G401 (cell line): ENCODE data around the gene GLUD1. TPM values are rescaled to one million over a fixed set of nuclear protein-coding genes. Genes with fewer than 3 reads are reported as not detected.
"Not testable (repeated sequence)": the region's sequence is repeated elsewhere in the genome, so short reads cannot be mapped to it uniquely, and the experiment has no call there.

Experiments used
- DNase-seq: peaks from one replicate; pipeline ENCODE4 v3.0.0-alpha.2; 2015; ENCODE audit warnings: low spot score
- in situ Hi-C: cut with HindIII; loops from 2 replicates; pipeline ENCODE4 v1.10.0; 2016; ENCODE audit warnings: low sequenced_read_pairs, mixed read lengths
- total RNA-seq: library from RNA; depleted of rRNA; stranded (reverse); fragments of >200 nt; shearing (Covaris generic); gene quantifications from 2 replicates; pipeline ENCODE4 v1.2.3, GENCODE V29; 2014

The GLUD1 gene
- total RNA-seq, 1 experiment from 2014 or later: 208 TPM

GRCh38 chr10:87092861-87093631 is 1.6 kb downstream of the GLUD1 start:
- in situ Hi-C loops: no loop called here
- DNase-seq: peak; percentile 42

- in situ Hi-C loops: no loop called here
- peak; percentile 25 for DNase-seq
Measured at GRCh38 chr10:87092376-87092860, 2.2 kb downstream of the GLUD1 start.

- in situ Hi-C loops: no loop called here
- no peak for DNase-seq
Measured at GRCh38 chr10:87090779-87091178, 3.9 kb downstream of the GLUD1 start.

DNA sequence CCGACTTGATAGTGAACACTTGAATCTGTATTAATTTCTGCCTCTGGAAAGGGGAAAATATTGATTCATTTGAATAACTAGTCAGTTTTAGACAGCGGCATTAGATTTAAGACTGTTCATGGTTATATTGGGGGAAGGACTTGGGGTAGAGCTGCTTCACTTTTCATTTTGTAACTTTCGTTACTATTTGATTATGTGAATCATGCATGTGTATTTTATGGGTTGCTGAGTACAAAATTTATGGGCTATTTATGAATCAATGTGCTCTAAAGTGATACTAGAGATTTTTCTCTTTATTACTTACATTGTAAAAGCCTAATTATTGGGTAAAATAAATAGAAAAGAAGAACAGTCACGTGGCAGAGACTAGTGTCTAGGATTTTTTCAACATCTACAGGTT is 4.9 kb downstream of the GLUD1 start:
- in situ Hi-C loops: no loop called here
- no peak for DNase-seq

DNA sequence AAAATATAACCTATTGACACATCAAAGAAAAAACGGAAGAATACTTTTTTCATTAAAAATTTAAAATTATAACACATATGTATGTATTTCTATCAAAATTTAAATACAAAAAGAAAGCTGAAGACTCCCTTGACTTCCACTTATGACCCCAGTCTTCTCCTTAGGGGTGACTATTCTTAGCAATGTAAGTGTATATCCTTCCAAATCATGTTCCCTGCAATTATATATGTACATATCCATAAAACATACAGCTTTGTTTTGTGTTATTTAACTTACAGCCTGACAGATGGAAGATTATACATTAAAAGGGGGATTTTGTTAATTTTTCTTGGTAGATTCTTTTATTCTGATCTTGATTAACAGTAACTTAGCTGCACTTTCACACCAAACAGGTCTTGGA is 9.1 kb downstream of the GLUD1 start:
- no peak for DNase-seq
- in situ Hi-C loops: no loop called here

DNA sequence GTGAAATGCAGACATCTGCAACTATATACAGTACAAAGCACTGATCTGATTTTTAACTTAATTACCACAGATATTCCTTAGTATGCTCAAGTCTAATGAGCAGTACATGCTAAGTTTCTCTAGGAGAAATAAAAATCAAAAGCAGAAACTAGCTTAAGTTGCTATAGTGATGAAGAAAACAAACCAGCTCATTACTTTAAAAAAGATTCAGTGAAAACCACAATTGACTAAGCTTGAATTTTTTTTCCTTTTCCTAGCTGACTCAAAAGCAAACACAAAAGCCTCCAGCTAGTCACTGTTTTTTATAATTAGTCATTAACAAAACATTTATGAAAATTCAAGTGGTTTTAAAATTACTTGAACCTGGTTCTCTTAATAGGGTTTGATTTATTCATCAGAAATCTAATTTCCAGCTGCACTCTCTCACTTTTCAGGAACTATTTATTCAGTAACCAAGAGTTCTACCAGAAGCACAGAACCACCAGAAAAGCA is 10.3 kb downstream of the GLUD1 start:
- in situ Hi-C loops, DNase-seq: not testable (repeated sequence)

- DNase-seq, in situ Hi-C loops: not testable (repeated sequence)
Measured at GRCh38 chr10:87083576-87084290, 10.9 kb downstream of the GLUD1 start.

GRCh38 chr10:87082219-87082618 is 12.4 kb downstream of the GLUD1 start:
- DNase-seq, in situ Hi-C loops: not testable (repeated sequence)

- DNase-seq, in situ Hi-C loops: not testable (repeated sequence)
Measured at GRCh38 chr10:87081574-87081973, 13.1 kb downstream of the GLUD1 start.

DNA sequence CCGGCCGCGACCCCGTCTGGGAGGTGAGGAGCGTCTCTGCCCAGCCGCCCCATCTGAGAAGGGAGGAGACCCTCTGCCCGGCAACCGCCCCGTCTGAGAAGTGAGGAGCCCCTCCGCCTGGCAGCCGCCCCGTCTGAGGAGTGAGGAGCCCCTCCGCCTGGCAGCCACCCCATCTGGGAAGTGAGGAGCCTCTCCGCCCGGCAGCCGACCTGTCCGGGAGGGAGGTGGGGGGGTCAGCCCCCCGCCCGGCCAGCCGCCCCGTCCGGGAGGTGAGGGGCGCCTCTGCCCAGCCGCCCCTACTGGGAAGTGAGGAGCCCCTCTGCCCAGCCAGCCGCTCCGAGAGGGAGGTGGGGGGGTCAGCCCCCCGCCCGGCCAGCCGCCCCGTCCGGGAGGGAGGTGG is 14.0 kb downstream of the GLUD1 start:
- DNase-seq, in situ Hi-C loops: not testable (repeated sequence)

GRCh38 chr10:87079106-87079836 is 15.4 kb downstream of the GLUD1 start:
- no peak for DNase-seq
- in situ Hi-C loops: no loop called here

DNA sequence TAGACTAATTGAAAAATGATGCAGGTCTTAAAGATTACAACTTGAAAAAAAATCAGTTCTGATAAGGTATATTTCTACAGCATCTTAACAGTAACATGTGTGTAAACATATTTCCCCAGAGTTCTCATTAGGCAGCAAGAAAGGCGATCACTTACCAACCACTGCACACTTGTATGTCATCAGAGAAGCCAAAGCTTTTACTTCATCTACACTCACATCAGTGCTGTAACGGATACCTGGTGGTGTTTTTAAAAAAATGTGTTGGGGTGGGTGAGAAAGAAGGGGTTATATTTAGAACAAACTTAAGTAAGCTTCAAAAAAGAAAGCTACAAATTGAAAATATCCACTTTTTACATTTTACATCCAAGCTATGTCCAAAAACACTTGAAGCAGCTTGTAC is 18.2 kb downstream of the GLUD1 start:
- DNase-seq, in situ Hi-C loops: not testable (repeated sequence)

DNA sequence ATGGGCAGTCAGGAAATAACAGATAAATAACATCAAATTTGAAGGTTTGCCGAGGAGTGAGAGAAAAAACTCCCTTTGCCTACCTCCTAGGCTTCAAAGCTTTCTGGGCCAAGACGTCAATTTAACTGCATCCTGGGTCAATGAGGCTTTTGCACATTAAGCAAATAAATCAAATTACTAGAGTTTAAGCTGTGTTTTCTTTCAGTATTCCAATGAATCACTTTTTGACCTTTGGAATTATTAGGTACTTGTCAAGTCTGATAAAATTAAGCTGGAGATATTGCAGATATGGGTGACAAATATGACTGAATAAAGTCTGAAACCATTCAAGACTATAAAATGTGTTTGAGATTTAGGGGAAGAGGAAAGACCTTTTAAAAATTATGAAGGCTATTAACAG is 22.2 kb downstream of the GLUD1 start:
- in situ Hi-C loops: no loop called here
- DNase-seq: no peak

- in situ Hi-C loops: no loop called here
- no peak for DNase-seq
Measured at GRCh38 chr10:87068281-87068680, 26.4 kb downstream of the GLUD1 start.

- in situ Hi-C loops: no loop called here
- no peak for DNase-seq
Measured at GRCh38 chr10:87066865-87067264, 27.8 kb downstream of the GLUD1 start.

- DNase-seq: no peak
- in situ Hi-C loops: no loop called here
Measured at GRCh38 chr10:87066178-87066577, 28.5 kb downstream of the GLUD1 start.

DNA sequence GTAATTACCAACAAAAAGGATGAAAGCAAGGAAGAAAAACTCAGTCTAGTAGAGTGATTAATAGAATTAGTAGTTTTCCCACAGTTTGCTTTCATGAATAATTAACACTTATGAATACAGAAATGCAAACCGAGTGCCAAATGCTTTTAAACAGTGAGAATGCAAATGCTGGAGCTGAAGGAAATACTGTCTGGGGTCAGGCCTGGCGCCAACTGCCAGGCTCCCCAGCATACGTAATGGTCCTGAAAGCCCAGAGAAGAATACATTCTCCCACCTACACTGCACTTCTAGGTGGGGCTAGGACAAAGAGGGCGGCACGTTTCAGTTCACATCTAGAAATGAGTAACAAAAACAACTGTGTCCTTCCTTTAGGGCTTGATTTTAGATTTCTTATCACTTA is 30.0 kb downstream of the GLUD1 start:
- in situ Hi-C loops: no loop called here
- DNase-seq: peak; percentile 19

- no peak for DNase-seq
- in situ Hi-C loops: no loop called here
Measured at GRCh38 chr10:87060280-87060928, 34.2 kb downstream of the GLUD1 start.

DNA sequence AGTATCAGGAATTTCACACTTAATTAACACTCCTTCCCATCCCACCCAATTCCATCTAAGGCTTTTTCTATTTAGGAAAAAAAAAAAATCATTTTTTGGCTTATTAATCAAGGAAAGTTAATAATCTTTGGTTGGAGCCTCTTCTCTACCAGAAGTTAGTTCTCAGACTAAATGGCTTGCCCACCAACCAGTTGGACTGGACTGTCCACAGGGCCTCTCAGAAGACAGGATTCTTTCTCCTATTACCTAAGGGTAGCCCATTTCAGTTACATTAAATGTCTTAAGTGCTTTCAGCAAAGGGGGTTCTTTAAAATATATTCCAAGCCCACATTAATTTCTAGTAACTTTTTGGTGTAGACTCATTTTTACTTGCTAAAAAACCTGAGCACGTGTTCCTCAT is 35.2 kb downstream of the GLUD1 start:
- in situ Hi-C loops: no loop called here
- DNase-seq: no peak
